ENCODE data around the gene CDH3. TPM values are rescaled to one million over a fixed set of nuclear protein-coding genes. Genes with fewer than 3 reads are reported as not detected.

Gene CDH3
- polyA plus RNA-seq, 1 donor (not counting 4 experiments of a cell fraction or from before 2014, with no cell fraction given), result 366 TPM

DNA sequence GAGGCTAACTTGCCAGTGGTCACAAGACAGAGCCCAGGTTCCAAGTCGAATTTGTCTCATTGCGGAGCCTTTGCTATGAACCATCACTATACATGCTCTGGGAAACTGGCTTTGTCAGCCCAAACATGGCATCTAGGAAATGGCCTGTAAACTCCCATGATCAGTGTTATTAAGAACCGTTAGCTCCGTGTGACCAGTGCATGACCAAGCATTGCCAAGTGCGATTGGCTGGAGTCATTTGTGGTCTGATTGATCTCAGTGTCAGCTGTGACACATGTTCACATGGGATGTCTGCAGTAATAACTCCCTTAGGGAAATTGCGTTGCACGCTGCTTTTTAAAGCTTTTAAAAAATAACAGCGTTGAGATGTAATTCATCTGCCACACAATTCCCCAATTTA is 18.6 kb upstream of the CDH3 start:
- Histone ChIP-seq H3K4me1 (ENCODE audit: control insufficient read depth, extremely low read depth, insufficient read depth, low read length) (no peaks in the 10 kb centered on the region), H3K27me3 (ENCODE audit: control insufficient read depth, extremely low read depth, insufficient read depth, low read length) (no peaks in the 10 kb centered on the region), H4K20me1 (ENCODE audit: control insufficient read depth, extremely low read depth, insufficient read depth, low read length) (no peaks in the 10 kb centered on the region), H2AFZ (ENCODE audit: control insufficient read depth, low read length) (no peak overlapping the region), H3K36me3 (ENCODE audit: control insufficient read depth in 2 of 2, extremely low read depth in 1 of 2, insufficient read depth in 2 of 2, low read length in 2 of 2) (no peaks in the 10 kb centered on the region), H3K9me3 (ENCODE audit: control insufficient read depth, low read depth, low read length) (no peaks in the 10 kb centered on the region), H3K4me2 (ENCODE audit: control insufficient read depth, extremely low read depth, insufficient read depth, low read depth, low read length) (no peak overlapping the region), H3K9me1 (ENCODE audit: control insufficient read depth, extremely low read depth, insufficient read depth, low read length) (peaks cover 2% of the 10 kb centered on the region), H3K4me3 (ENCODE audit: control insufficient read depth in 2 of 3, extremely low read depth in 1 of 3, insufficient read depth in 2 of 3, low read depth in 1 of 3, low read length in 3 of 3) (no peak overlapping the region), H3K9ac (ENCODE audit: control insufficient read depth, extremely low read depth, insufficient read depth, low read length) (no peak overlapping the region), H3K79me2 (ENCODE audit: control insufficient read depth, insufficient read depth, low read length) (no peaks in the 10 kb centered on the region), H3K27ac (ENCODE audit: control insufficient read depth, insufficient read depth, low read length) (no peak overlapping the region)
- peak; percentile 9 for FAIRE-seq
- dilution Hi-C loops (cut with MboI; ENCODE audit: extremely low pct_ligation_motif_present, low sequenced_read_pairs), result no loop called here
- TF ChIP-seq EZH2 (IDR thresholded peaks at IDR 0.05; ENCODE audit: low read length), result no peak
- TF ChIP-seq, protein P1, sequence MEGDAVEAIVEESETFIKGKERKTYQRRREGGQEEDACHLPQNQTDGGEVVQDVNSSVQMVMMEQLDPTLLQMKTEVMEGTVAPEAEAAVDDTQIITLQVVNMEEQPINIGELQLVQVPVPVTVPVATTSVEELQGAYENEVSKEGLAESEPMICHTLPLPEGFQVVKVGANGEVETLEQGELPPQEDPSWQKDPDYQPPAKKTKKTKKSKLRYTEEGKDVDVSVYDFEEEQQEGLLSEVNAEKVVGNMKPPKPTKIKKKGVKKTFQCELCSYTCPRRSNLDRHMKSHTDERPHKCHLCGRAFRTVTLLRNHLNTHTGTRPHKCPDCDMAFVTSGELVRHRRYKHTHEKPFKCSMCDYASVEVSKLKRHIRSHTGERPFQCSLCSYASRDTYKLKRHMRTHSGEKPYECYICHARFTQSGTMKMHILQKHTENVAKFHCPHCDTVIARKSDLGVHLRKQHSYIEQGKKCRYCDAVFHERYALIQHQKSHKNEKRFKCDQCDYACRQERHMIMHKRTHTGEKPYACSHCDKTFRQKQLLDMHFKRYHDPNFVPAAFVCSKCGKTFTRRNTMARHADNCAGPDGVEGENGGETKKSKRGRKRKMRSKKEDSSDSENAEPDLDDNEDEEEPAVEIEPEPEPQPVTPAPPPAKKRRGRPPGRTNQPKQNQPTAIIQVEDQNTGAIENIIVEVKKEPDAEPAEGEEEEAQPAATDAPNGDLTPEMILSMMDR (optimal IDR thresholded peaks at IDR 0.05 in 1 of 3, IDR thresholded peaks at IDR 0.05 in 1 of 3, conservative IDR thresholded peaks at IDR 0.05 in 1 of 3; ENCODE audit: extremely low read depth in 1 of 3, insufficient read depth in 2 of 3, low read length in 3 of 3), result no peak
- no peak for DNase-seq (ENCODE audit: low read depth, low spot score)

DNA sequence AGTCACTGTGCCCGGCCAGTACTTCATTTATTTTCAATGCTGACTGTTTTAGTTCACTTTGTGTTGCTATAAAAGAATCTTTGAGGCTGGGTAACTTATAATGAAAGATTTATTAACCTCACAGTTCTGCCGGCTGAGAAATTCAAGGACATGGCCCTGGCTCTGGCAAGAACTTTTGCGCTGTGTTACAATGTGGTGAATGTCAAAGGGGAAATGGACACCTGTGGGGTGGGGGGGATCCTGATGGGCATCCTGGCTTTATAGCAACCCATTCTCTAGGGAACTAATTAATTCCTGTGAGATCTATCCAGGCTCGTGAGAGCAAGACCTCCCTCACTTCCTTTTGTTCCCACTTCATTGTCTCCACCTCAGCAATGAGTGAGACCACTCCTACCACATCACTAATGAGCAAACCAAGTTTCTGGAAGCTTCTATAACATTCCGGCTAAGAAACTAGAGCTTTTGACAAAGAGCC is 17.1 kb upstream of the CDH3 start:
- no peak overlapping the region for H3K9ac ChIP-seq (ENCODE audit: control insufficient read depth, extremely low read depth, insufficient read depth, low read length)
- dilution Hi-C loops (cut with MboI; ENCODE audit: extremely low pct_ligation_motif_present, low sequenced_read_pairs), result no loop called here
- no peaks in the 10 kb centered on the region for H3K4me1 ChIP-seq (ENCODE audit: control insufficient read depth, extremely low read depth, insufficient read depth, low read length)
- H3K79me2 ChIP-seq (ENCODE audit: control insufficient read depth, insufficient read depth, low read length), result no peaks in the 10 kb centered on the region
- no peak overlapping the region for H3K4me2 ChIP-seq (ENCODE audit: control insufficient read depth, extremely low read depth, insufficient read depth, low read depth, low read length)
- no peak overlapping the region for H3K27ac ChIP-seq (ENCODE audit: control insufficient read depth, insufficient read depth, low read length)
- DNase-seq (ENCODE audit: low read depth, low spot score) (no peak), FAIRE-seq (no peak)
- peaks cover 2% of the 10 kb centered on the region for H3K9me1 ChIP-seq (ENCODE audit: control insufficient read depth, extremely low read depth, insufficient read depth, low read length)
- no peak for TF ChIP-seq EZH2 (IDR thresholded peaks at IDR 0.05; ENCODE audit: low read length)
- TF ChIP-seq, protein P1 (optimal IDR thresholded peaks at IDR 0.05 in 1 of 3, IDR thresholded peaks at IDR 0.05 in 1 of 3, conservative IDR thresholded peaks at IDR 0.05 in 1 of 3; ENCODE audit: extremely low read depth in 1 of 3, insufficient read depth in 2 of 3, low read length in 3 of 3), result no peak
- no peaks in the 10 kb centered on the region for H3K27me3 ChIP-seq (ENCODE audit: control insufficient read depth, extremely low read depth, insufficient read depth, low read length)
- H3K36me3 ChIP-seq (ENCODE audit: control insufficient read depth in 2 of 2, extremely low read depth in 1 of 2, insufficient read depth in 2 of 2, low read length in 2 of 2), result no peaks in the 10 kb centered on the region
- H2AFZ ChIP-seq (ENCODE audit: control insufficient read depth, low read length), result no peak overlapping the region
- H3K9me3 ChIP-seq (ENCODE audit: control insufficient read depth, low read depth, low read length), result no peaks in the 10 kb centered on the region
- H3K4me3 ChIP-seq (ENCODE audit: control insufficient read depth in 2 of 3, extremely low read depth in 1 of 3, insufficient read depth in 2 of 3, low read depth in 1 of 3, low read length in 3 of 3), result no peak overlapping the region
- no peaks in the 10 kb centered on the region for H4K20me1 ChIP-seq (ENCODE audit: control insufficient read depth, extremely low read depth, insufficient read depth, low read length)

Measured in keratinocyte (primary cell).